ENCODE measurements around the gene RNF145. TPM values are rescaled to one million over a fixed set of nuclear protein-coding genes. Genes with fewer than 3 reads are reported as not detected.
"Not testable (repeated sequence)": the region's sequence is repeated elsewhere in the genome, so short reads cannot be mapped to it uniquely, and the experiment has no call there.

Gene RNF145
- total and polyA plus RNA-seq, 8 donors: 116 to 216 (median 149) TPM

DNA sequence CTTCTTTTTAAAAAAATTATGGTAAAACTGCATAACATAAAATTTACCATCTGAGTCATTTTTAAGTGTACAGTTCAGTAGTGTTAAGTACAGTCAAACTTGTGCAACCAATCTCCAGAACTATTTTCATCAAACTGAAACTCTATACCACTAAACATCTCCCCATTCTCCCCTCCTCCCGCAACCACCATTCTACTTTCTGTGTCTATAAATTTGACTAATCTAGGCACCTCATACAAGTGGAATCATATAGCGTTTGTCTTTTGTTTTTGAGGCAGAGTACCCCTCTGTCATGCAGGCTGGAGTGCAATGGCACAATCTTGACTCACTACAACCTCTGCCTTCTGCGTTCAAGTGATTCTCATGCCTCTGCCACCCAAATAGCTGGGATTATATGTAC is 85.7 kb downstream of the RNF145 start:
- intact Hi-C loops (cut with DNase I): no loop called here

DNA sequence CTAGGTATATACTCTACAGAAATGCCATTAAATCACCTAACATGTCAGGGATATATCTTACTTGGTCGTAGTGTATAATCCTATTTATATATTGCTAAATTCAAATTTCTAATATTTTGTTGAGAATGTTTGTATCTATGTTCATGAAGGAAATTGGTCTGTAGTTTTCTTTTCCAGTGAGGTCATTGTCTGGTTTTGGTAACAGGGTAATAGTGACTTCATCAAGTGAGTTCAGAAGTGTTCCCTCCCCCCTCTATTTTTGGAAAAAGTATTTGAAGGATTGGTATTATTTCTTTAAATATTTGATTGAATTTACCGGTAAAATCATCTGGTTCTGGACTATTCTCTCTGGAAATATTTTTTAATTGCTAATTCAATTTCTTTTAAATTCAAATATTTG is 86.2 kb downstream of the RNF145 start:
- no peaks in the 10 kb centered on the region for H3K36me3 ChIP-seq
- no peak overlapping the region for H3K27ac ChIP-seq
- no peaks in the 10 kb centered on the region for H3K4me1 ChIP-seq
- intact Hi-C loops (cut with DNase I): no loop called here
- H3K4me3 ChIP-seq: no peak overlapping the region
- TF ChIP-seq, protein P1, sequence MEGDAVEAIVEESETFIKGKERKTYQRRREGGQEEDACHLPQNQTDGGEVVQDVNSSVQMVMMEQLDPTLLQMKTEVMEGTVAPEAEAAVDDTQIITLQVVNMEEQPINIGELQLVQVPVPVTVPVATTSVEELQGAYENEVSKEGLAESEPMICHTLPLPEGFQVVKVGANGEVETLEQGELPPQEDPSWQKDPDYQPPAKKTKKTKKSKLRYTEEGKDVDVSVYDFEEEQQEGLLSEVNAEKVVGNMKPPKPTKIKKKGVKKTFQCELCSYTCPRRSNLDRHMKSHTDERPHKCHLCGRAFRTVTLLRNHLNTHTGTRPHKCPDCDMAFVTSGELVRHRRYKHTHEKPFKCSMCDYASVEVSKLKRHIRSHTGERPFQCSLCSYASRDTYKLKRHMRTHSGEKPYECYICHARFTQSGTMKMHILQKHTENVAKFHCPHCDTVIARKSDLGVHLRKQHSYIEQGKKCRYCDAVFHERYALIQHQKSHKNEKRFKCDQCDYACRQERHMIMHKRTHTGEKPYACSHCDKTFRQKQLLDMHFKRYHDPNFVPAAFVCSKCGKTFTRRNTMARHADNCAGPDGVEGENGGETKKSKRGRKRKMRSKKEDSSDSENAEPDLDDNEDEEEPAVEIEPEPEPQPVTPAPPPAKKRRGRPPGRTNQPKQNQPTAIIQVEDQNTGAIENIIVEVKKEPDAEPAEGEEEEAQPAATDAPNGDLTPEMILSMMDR (IDR thresholded peaks at IDR 0.05): no peak
- H3K9me3 ChIP-seq: no peaks in the 10 kb centered on the region
- DNase-seq (no peak), ATAC-seq (no peak)
- H3K27me3 ChIP-seq: no peaks in the 10 kb centered on the region

More for the DNA sequence above, 85.7 kb downstream of the RNF145 start:
- Histone ChIP-seq H3K4me3 (no peak overlapping the region), H3K9me3 (no peaks in the 10 kb centered on the region), H3K27me3 (no peaks in the 10 kb centered on the region), H3K36me3 (no peaks in the 10 kb centered on the region), H3K4me1 (no peaks in the 10 kb centered on the region), H3K27ac (no peak overlapping the region)
- ATAC-seq (no peak), DNase-seq (no peak)
- TF ChIP-seq, protein P1 (IDR thresholded peaks at IDR 0.05): no peak

DNA sequence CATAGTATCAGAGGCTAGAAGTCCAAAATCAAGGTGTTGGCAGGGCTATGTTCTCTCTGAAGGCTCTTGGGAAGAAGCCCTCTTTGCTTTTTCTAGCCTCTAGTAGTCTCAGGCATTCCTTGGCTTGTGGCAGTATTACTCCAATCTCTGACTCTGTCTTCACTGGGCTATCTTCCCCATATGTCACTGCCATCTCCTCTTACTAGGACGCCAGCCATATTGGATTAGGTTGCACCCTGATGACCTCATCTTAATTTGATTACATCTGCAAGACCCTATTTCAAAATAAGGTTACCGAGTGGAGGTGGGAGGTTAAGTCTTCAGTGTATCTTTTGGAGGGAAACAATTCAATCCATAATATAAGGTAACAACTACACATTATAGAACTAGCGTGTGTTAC is 88.3 kb downstream of the RNF145 start:
- Histone ChIP-seq H3K36me3 (no peaks in the 10 kb centered on the region), H3K27ac (no peak overlapping the region), H3K27me3 (no peaks in the 10 kb centered on the region), H3K4me3 (no peak overlapping the region), H3K9me3 (no peaks in the 10 kb centered on the region), H3K4me1 (no peaks in the 10 kb centered on the region)
- ATAC-seq (no peak), DNase-seq (no peak)
- TF ChIP-seq, protein P1 (IDR thresholded peaks at IDR 0.05): no peak
- intact Hi-C loops (cut with DNase I): no loop called here

DNA sequence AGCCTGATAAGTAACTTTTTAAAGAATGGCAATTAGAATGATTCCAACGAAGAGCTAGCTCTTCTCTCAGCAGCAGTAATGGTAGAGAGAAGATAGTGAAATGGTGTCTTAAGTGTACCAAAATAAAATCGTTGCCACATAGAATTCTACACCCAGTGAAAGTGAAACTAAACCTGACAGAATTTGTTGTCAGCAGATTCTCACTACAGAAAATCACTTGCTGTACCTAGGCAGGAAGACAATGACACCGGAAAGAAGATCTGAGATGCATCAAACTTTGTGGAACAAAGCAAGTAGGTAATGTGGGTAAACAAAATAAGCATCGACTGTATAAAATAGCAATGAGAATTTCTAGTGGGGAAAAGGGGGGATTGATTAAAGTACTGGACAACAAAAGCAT is 88.9 kb downstream of the RNF145 start:
- Histone ChIP-seq H3K27me3 (no peaks in the 10 kb centered on the region), H3K27ac (no peak overlapping the region), H3K36me3 (no peaks in the 10 kb centered on the region), H3K4me1 (no peaks in the 10 kb centered on the region), H3K9me3 (no peaks in the 10 kb centered on the region), H3K4me3 (no peak overlapping the region)
- no peak for DNase-seq
- ATAC-seq: no peak
- TF ChIP-seq, protein P1 (IDR thresholded peaks at IDR 0.05): no peak
- intact Hi-C loops (cut with DNase I): no loop called here

DNA sequence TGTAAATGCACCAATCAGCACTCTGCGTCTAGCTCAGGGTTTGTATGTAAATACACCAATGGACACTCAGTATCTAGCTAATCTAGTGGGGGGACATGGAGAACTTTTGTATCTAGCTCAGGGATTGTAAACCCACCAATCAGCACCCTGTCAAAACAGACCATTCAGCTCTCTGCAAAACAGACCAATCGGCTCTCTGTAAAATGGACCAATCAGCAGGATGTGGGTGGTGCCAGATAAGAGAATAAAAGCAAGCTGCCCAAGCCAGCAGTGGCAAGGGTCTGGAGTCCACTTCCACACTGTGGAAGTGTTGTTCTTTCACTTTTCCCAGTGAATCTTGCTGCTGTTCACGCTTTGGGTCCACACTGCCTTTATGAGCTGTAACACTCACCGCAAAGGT is 89.5 kb downstream of the RNF145 start:
- DNase-seq; H3K9me3 ChIP-seq; ATAC-seq; H3K4me1 ChIP-seq; H3K4me3 ChIP-seq; H3K27me3 ChIP-seq; H3K36me3 ChIP-seq; H3K27ac ChIP-seq; intact Hi-C loops (cut with DNase I): not testable (repeated sequence)

DNA sequence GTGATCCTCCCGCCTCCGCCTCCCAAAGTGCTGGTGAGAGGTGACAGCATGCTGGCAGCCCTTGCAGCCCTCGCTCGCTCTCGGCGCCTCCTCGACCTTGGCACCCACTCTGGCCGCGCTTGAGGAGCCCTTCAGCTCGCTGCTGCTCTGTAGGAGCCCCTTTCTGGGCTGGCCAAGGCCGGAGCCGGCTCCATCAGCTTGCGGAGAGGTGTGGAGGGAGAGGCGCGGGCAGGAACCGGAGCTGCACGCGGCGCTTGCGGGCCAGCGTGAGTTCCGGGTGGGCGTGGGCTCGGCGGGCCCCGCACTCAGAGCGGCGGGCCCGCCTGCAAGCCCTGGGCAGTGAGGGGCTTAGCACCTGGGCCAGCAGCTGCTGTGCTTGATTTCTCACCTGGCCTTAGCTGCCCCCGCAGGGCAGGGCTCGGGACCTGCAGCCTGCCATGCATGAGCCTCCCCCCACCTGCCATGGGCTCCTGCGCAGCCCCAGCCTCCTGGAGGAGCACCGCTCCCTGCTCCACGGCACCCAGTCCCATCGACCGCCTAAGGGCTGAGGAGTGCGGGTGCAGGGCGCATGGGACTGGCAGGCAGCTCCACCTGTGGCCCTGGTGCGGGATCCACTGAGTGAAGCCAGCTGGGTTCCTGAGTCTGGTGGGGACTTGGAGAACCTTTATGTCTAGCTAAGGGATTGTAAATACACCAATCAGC is 90.2 kb downstream of the RNF145 start:
- ATAC-seq; H3K27ac ChIP-seq; H3K27me3 ChIP-seq; H3K4me3 ChIP-seq; H3K9me3 ChIP-seq; intact Hi-C loops (cut with DNase I); H3K36me3 ChIP-seq; H3K4me1 ChIP-seq: not testable (repeated sequence)
- DNase-seq: peak in 1 of 4 donors; percentile 74
